OCI-LY1 (cell line): ENCODE results near the gene TOR2A.

Experiments used
- CTCF ChIP-seq: fragments of 200-600 bp; sonication (generic), shearing (Covaris generic); IDR thresholded peaks from 2 replicates; pipeline ENCODE4 v1.5.1; 2017; ENCODE audit warnings: mild to moderate bottlenecking, antibody characterized with exemption, low read length, moderate library complexity, mixed read lengths
- EZH2 ChIP-seq: fragments of 200-600 bp; sonication (generic), shearing (Covaris generic); IDR thresholded peaks from 2 replicates; pipeline ENCODE4 v1.8.0; 2017; ENCODE audit warnings: borderline replicate concordance, mixed run types, mild to moderate bottlenecking, antibody characterized with exemption, low read length, moderate library complexity, mixed read lengths

GRCh38 chr9:127705577-127706379 is 29.3 kb downstream of the TOR2A start:
- no peak for TF ChIP-seq CTCF
- TF ChIP-seq EZH2, result no peak
